PC-3 (cell line): ENCODE data around the gene IRX4. TPM values are rescaled to one million over a fixed set of nuclear protein-coding genes. Genes with fewer than 3 reads are reported as not detected.

ENCODE experiments used
- ATAC-seq: fragments of 200-7000 bp; cut with Tn5 transposase; 2 replicates; pipeline ENCODE4 v1.9.1; 2020; ENCODE audit warnings: mild to moderate bottlenecking, moderate library complexity
- BruUV-seq: library from RNA; stranded (reverse); fragments of 400-500 nt; replicated peaks from 2 replicates; lab custom pipeline; 2021; lab: Mats Ljungman, UMichigan
- CTCF ChIA-PET: fragments of 300-600 bp; sonication (Branson Sonifier 250); formaldehyde crosslinking; loops from one replicate; lab custom pipeline; 2022; ENCODE audit warnings: antibody characterized with exemption; lab: Charles Lee
- POLR2A ChIA-PET: fragments of 300-600 bp; sonication (Branson Sonifier 250); formaldehyde crosslinking; loops from one replicate; lab custom pipeline; 2022; ENCODE audit warnings: antibody characterized with exemption; ENCODE audit not compliant: unreplicated experiment; lab: Charles Lee
- DNase-seq: peaks from one replicate; pipeline ENCODE4 v3.0.0-alpha.2; 2015
- H2AFZ ChIP-seq: fragments of 300-600 bp; sonication (generic); 2 replicates; pipeline ENCODE4 v1.6.0; 2016; ENCODE audit warnings: antibody characterized with exemption, low read length
- H3F3A ChIP-seq: fragments of 300-600 bp; sonication (generic); one replicate; pipeline ENCODE4 v1.6.0; 2017; ENCODE audit warnings: antibody characterized with exemption, low read length, control low read depth, mild to moderate bottlenecking; ENCODE audit not compliant: unreplicated experiment
- H3K27ac ChIP-seq: fragments of 300-600 bp; sonication (generic); 2 replicates; pipeline ENCODE4 v1.5.1; 2016; ENCODE audit warnings: mild to moderate bottlenecking, low read length
- H3K27me3 ChIP-seq: fragments of 300-600 bp; sonication (generic); 2 replicates; pipeline ENCODE4 v1.6.1; 2016; ENCODE audit warnings: low read length, mixed read lengths
- H3K36me3 ChIP-seq: fragments of 300-600 bp; sonication (generic); 2 replicates; pipeline ENCODE4 v1.6.1; 2016; ENCODE audit warnings: low read depth, mixed run types, low read length, mixed read lengths
- H3K4me1 ChIP-seq: fragments of 300-600 bp; sonication (generic); 2 replicates; pipeline ENCODE4 v1.5.1; 2016; ENCODE audit warnings: low read length; ENCODE audit not compliant: insufficient read depth
- H3K4me2 ChIP-seq: fragments of 300-600 bp; sonication (generic); 2 replicates; pipeline ENCODE4 v1.6.0; 2016; ENCODE audit warnings: low read length
- H3K4me3 ChIP-seq: fragments of 300-600 bp; sonication (generic); 2 replicates; pipeline ENCODE4 v1.5.1; 2016; ENCODE audit warnings: mild to moderate bottlenecking, low read length, mixed read lengths
- H3K79me2 ChIP-seq: fragments of 300-600 bp; sonication (generic); 2 replicates; pipeline ENCODE4 v1.6.1; 2017; ENCODE audit warnings: low read length, mixed read lengths
- H3K9ac ChIP-seq: fragments of 300-600 bp; sonication (generic); 2 replicates; pipeline ENCODE4 v1.6.0; 2016; ENCODE audit warnings: mild to moderate bottlenecking, low read length
- H3K9me2 ChIP-seq: fragments of 300-600 bp; sonication (generic); replicated peaks from 2 replicates; pipeline ENCODE4 v1.6.1; 2016; ENCODE audit warnings: mixed run types, low read length, mixed read lengths
- H3K9me3 ChIP-seq: fragments of 300-600 bp; sonication (generic); 2 replicates; pipeline ENCODE4 v1.6.1; 2016; ENCODE audit warnings: low read length, mixed read lengths
- H4K20me1 ChIP-seq: fragments of 300-600 bp; sonication (generic); 2 replicates; pipeline ENCODE4 v1.6.1; 2016; ENCODE audit warnings: low read length, mixed read lengths
- EZH2 ChIP-seq: fragments of 300-600 bp; sonication (generic); IDR thresholded peaks from one replicate; pipeline ENCODE4 v1.6.1; 2017; ENCODE audit warnings: antibody characterized with exemption, mild to moderate bottlenecking, low read length; ENCODE audit not compliant: unreplicated experiment
- EZH2phosphoT487 ChIP-seq: fragments of 300-600 bp; sonication (generic); IDR thresholded peaks from 2 replicates; pipeline ENCODE4 v1.6.1; 2018; ENCODE audit warnings: mild to moderate bottlenecking, antibody characterized with exemption, low read length, borderline replicate concordance
- intact Hi-C: fragments of 100-400 bp; cut with micrococcal nuclease; formaldehyde crosslinking; loops from 2 replicates; pipeline ENCODE4 v1.9.0; 2023
- total RNA-seq: library from RNA; depleted of rRNA; stranded (reverse); fragments of >200 nt; gene quantifications from 2 replicates; pipeline ENCODE4 v1.2.3, GENCODE V29; 2014
- TF ChIP-seq, protein P1 (sequence below): fragments of 300-600 bp; sonication (generic); conservative IDR thresholded peaks from 2 replicates; pipeline ENCODE4 v1.5.1; 2017; ENCODE audit warnings: antibody characterized with exemption, low read depth, mild to moderate bottlenecking, low read length

The IRX4 gene
- total RNA-seq, 1 experiment from 2014 or later = not detected

DNA sequence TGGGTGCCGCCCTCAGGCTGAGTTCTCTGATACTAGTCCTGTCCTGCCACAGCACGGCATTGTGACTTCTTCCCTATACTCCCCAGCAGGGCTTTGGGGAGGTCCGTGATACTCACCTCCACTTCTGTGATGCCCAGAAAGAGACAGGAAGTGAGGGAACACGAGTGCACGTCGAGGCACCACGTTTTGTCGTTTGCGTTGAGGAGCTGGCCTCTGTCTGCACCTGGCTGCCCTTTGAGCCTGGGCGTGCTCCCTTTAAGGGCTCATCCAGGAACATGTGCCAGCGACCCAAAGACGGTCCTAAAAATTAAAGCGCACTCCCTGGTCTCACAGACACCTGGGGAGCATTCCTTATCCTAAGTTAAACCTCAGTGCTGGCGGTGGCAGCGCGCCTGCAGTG, 8.7 kb upstream of the IRX4 start:
- no peaks in the 10 kb centered on the region for H3F3A ChIP-seq
- H4K20me1 ChIP-seq = no peaks in the 10 kb centered on the region
- no peak overlapping the region for H2AFZ ChIP-seq
- no peak overlapping the region for H3K4me3 ChIP-seq
- no peaks in the 10 kb centered on the region for H3K9me3 ChIP-seq
- no peak overlapping the region for H3K27ac ChIP-seq
- H3K36me3 ChIP-seq = no peaks in the 10 kb centered on the region
- TF ChIP-seq EZH2 (no peak), EZH2phosphoT487 (no peak)
- TF ChIP-seq, protein P1, sequence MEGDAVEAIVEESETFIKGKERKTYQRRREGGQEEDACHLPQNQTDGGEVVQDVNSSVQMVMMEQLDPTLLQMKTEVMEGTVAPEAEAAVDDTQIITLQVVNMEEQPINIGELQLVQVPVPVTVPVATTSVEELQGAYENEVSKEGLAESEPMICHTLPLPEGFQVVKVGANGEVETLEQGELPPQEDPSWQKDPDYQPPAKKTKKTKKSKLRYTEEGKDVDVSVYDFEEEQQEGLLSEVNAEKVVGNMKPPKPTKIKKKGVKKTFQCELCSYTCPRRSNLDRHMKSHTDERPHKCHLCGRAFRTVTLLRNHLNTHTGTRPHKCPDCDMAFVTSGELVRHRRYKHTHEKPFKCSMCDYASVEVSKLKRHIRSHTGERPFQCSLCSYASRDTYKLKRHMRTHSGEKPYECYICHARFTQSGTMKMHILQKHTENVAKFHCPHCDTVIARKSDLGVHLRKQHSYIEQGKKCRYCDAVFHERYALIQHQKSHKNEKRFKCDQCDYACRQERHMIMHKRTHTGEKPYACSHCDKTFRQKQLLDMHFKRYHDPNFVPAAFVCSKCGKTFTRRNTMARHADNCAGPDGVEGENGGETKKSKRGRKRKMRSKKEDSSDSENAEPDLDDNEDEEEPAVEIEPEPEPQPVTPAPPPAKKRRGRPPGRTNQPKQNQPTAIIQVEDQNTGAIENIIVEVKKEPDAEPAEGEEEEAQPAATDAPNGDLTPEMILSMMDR = no peak
- ChIA-PET CTCF (no interaction called here), POLR2A (no interaction called here)
- no peaks in the 10 kb centered on the region for H3K4me1 ChIP-seq
- DNase-seq = no peak
- no peak overlapping the region for H3K9ac ChIP-seq
- no peak for ATAC-seq
- peaks cover 76% of the 10 kb centered on the region for H3K27me3 ChIP-seq
- H3K79me2 ChIP-seq = no peaks in the 10 kb centered on the region
- no peak overlapping the region for H3K4me2 ChIP-seq
- no TSS peak for BruUV-seq
- no peaks in the 10 kb centered on the region for H3K9me2 ChIP-seq
- intact Hi-C loops = no loop called here

DNA sequence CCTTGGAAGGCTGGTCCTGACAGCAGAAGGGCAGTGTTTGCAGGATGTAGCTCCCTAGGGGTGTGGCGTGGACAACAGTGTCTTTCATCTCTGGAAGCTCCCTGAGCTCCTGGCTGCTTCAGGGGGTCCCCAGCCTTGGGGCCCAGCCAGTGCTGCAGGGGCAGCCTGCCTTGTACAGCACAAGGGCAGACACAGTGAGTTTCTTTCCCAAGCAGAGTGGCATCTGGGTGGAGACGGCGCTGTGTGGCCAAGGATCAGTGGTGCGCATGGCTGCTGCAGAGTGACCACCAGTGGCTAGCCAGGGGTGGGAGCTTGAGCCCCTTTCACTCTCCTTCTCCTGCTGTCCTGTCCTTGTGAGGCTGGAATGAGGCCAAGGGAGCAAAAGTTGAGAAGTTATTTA, 7.6 kb upstream of the IRX4 start:
- H4K20me1 ChIP-seq = no peaks in the 10 kb centered on the region
- TF ChIP-seq EZH2phosphoT487 (no peak), EZH2 (no peak)
- TF ChIP-seq, protein P1 = no peak
- H3K9me3 ChIP-seq = no peaks in the 10 kb centered on the region
- ChIA-PET CTCF (no interaction called here), POLR2A (no interaction called here)
- H3F3A ChIP-seq = no peaks in the 10 kb centered on the region
- peaks cover 78% of the 10 kb centered on the region for H3K27me3 ChIP-seq
- no peak overlapping the region for H3K27ac ChIP-seq
- no peak overlapping the region for H3K4me3 ChIP-seq
- ATAC-seq (no peak), DNase-seq (no peak)
- H3K9ac ChIP-seq = no peak overlapping the region
- H3K4me2 ChIP-seq = no peak overlapping the region
- no TSS peak for BruUV-seq
- no peak overlapping the region for H2AFZ ChIP-seq
- H3K4me1 ChIP-seq = no peaks in the 10 kb centered on the region
- H3K79me2 ChIP-seq = no peaks in the 10 kb centered on the region
- intact Hi-C loops = no loop called here
- H3K9me2 ChIP-seq = no peaks in the 10 kb centered on the region
- H3K36me3 ChIP-seq = no peaks in the 10 kb centered on the region

DNA sequence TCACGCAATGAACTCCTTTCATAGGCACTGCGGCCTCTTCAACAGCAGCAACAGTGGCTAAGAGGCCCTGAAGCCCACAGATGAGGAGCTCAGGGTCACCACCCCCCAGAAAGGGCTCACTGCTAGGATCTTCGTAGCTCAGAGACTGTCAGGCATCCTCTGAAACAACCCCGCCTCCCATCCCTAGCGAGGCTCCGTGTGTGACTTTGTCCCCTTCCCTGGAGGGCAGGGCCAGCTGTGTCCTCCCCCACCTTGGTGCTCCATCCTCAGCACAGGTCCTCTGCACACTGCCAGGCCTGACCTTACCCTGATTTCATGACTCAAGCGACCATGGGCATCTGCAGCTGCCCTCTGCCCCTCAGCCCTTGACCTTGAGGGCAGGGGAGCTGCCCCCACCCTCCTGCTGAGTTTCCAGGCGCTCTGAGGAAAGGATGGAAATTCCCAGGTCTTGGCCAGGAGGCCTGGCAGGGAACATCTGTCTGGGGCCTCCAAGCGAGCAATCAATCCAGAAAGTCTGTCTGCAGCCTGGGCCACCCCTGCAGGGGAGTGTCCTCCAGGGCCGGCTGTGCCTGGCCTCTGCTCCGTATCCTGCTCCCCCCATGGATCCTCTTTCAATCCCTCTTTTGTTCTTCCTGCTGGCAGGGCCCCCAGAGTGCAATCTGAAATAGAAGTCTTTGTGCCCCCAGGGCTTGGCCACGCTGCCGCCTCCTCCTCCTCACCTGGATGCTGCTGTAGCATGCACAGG, 6.8 kb upstream of the IRX4 start:
- H3K36me3 ChIP-seq = no peaks in the 10 kb centered on the region
- ChIA-PET POLR2A (no interaction called here), CTCF (no interaction called here)
- no peaks in the 10 kb centered on the region for H3K4me1 ChIP-seq
- no peaks in the 10 kb centered on the region for H3K9me3 ChIP-seq
- intact Hi-C loops = no loop called here
- peaks cover 78% of the 10 kb centered on the region for H3K27me3 ChIP-seq
- DNase-seq (no peak), ATAC-seq (no peak)
- no peaks in the 10 kb centered on the region for H3F3A ChIP-seq
- H3K27ac ChIP-seq = no peak overlapping the region
- TF ChIP-seq EZH2 (no peak), EZH2phosphoT487 (no peak)
- TF ChIP-seq, protein P1 = no peak
- H3K4me3 ChIP-seq = no peak overlapping the region
- H3K9ac ChIP-seq = no peak overlapping the region
- H4K20me1 ChIP-seq = no peaks in the 10 kb centered on the region
- H2AFZ ChIP-seq = no peak overlapping the region
- BruUV-seq = no TSS peak
- no peaks in the 10 kb centered on the region for H3K9me2 ChIP-seq
- no peaks in the 10 kb centered on the region for H3K79me2 ChIP-seq
- H3K4me2 ChIP-seq = no peak overlapping the region
